SU-DHL-6 (cell line): ENCODE data around the gene NAA40.

Experiments
- CTCF ChIP-seq: fragments of 200-600 bp; sonication (generic); IDR thresholded peaks from one replicate; pipeline ENCODE4 v1.5.1; 2017; ENCODE audit warnings: antibody characterized with exemption, mild to moderate bottlenecking, low read length, moderate library complexity; ENCODE audit not compliant: insufficient read depth, poor library complexity, severe bottlenecking
- EZH2phosphoT487 ChIP-seq: fragments of 200-600 bp; sonication (generic), shearing (Covaris generic); conservative IDR thresholded peaks from 2 replicates; pipeline ENCODE4 v1.6.1; 2018; ENCODE audit warnings: mild to moderate bottlenecking, antibody characterized with exemption, low read length, moderate library complexity, mixed read lengths

GRCh38 chr11:63986932-63987513 lies 48.2 kb downstream of the NAA40 start:
- TF ChIP-seq CTCF (no peak), EZH2phosphoT487 (no peak)
